H9 (cell line): ENCODE results near the gene HSPG2. TPM values are rescaled to one million over a fixed set of nuclear protein-coding genes. Genes with fewer than 3 reads are reported as not detected.

ENCODE experiments used
- DNase-seq: peaks from one replicate; pipeline ENCODE4 v3.0.0-alpha.2; 2017
- H2AFZ ChIP-seq: one replicate; pipeline ENCODE4 v1.6.1; 2013; ENCODE audit warnings: mild to moderate bottlenecking, low read length, control low read depth, moderate library complexity
- H2AK5ac ChIP-seq: 2 replicates; pipeline ENCODE4 v1.6.1; 2013; ENCODE audit warnings: low read length, control low read depth, mixed read lengths; ENCODE audit not compliant: insufficient read length
- H2BK120ac ChIP-seq: one replicate; pipeline ENCODE4 v1.6.1; 2013; ENCODE audit warnings: low read depth, mild to moderate bottlenecking, low read length, control low read depth, inconsistent platforms; ENCODE audit not compliant: poor library complexity, severe bottlenecking
- H2BK12ac ChIP-seq: 2 replicates; pipeline ENCODE4 v1.6.1; 2013; ENCODE audit warnings: low read length, control low read depth, mixed read lengths, low read depth; ENCODE audit not compliant: insufficient read length
- H2BK15ac ChIP-seq: 2 replicates; pipeline ENCODE4 v1.6.1; 2013; ENCODE audit warnings: low read depth, low read length, control low read depth
- H2BK20ac ChIP-seq: one replicate; pipeline ENCODE4 v1.6.1; 2013; ENCODE audit warnings: low read depth, mild to moderate bottlenecking, low read length, control low read depth, inconsistent platforms; ENCODE audit not compliant: poor library complexity, severe bottlenecking
- H2BK5ac ChIP-seq: 2 replicates; pipeline ENCODE4 v1.6.1; 2013; ENCODE audit warnings: low read length, control low read depth, mixed read lengths; ENCODE audit not compliant: insufficient read length
- H3K14ac ChIP-seq: 2 replicates; pipeline ENCODE4 v1.6.1; 2013; ENCODE audit warnings: low read length, control low read depth; ENCODE audit not compliant: insufficient read depth
- H3K18ac ChIP-seq: 2 replicates; pipeline ENCODE4 v1.6.1; 2013; ENCODE audit warnings: low read depth, mild to moderate bottlenecking, mixed read lengths, low read length, control low read depth; ENCODE audit not compliant: insufficient read length
- H3K23ac ChIP-seq: 2 replicates; pipeline ENCODE4 v1.6.1; 2013; ENCODE audit warnings: low read length, control low read depth, mixed read lengths, low read depth; ENCODE audit not compliant: insufficient read length
- H3K23me2 ChIP-seq: 2 replicates; pipeline ENCODE4 v1.6.1; 2013; ENCODE audit warnings: low read depth, mild to moderate bottlenecking, mixed read lengths, low read length, control low read depth; ENCODE audit not compliant: insufficient read length, poor library complexity, severe bottlenecking
- H3K27ac ChIP-seq: 2 replicates; pipeline ENCODE4 v1.5.1; 2013; ENCODE audit warnings: low read length, control low read depth, mixed read lengths, low read depth; ENCODE audit not compliant: insufficient read length
- H3K27me3 ChIP-seq: 2 replicates; pipeline ENCODE4 v1.6.1; 2013; ENCODE audit warnings: low read length, control low read depth, inconsistent platforms; ENCODE audit not compliant: insufficient read depth
- H3K4ac ChIP-seq: 2 replicates; pipeline ENCODE4 v1.6.1; 2013; ENCODE audit warnings: low read depth, mild to moderate bottlenecking, control low read depth, inconsistent platforms, low read length, moderate library complexity
- H3K4me1 ChIP-seq: 2 replicates; pipeline ENCODE4 v1.6.1; 2013; ENCODE audit warnings: low read length, control low read depth, inconsistent platforms; ENCODE audit not compliant: insufficient read depth
- H3K4me2 ChIP-seq: 2 replicates; pipeline ENCODE4 v1.6.1; 2013; ENCODE audit warnings: low read length, control low read depth, mixed read lengths; ENCODE audit not compliant: insufficient read length, insufficient read depth
- H3K56ac ChIP-seq: 2 replicates; pipeline ENCODE4 v1.6.1; 2013; ENCODE audit warnings: low read depth, mild to moderate bottlenecking, mixed read lengths, low read length, control low read depth; ENCODE audit not compliant: insufficient read length
- H3K79me1 ChIP-seq: 2 replicates; pipeline ENCODE4 v1.6.1; 2013; ENCODE audit warnings: low read depth, mild to moderate bottlenecking, moderate library complexity, low read length, control low read depth, inconsistent platforms; ENCODE audit not compliant: insufficient read depth, poor library complexity, severe bottlenecking
- H3K79me2 ChIP-seq: 2 replicates; pipeline ENCODE4 v1.6.1; 2013; ENCODE audit warnings: low read length, control low read depth, inconsistent platforms; ENCODE audit not compliant: insufficient read depth
- H3K9ac ChIP-seq: 2 replicates; pipeline ENCODE4 v1.6.1; 2013; ENCODE audit warnings: low read length, control low read depth, mixed read lengths; ENCODE audit not compliant: insufficient read length; ENCODE audit errors: extremely low read depth
- H3K9me3 ChIP-seq: one replicate; pipeline ENCODE4 v1.6.1; 2013; ENCODE audit warnings: low read depth, low read length, inconsistent platforms; ENCODE audit not compliant: control insufficient read depth
- H3T11ph ChIP-seq: one replicate; pipeline ENCODE4 v1.6.1; 2013; ENCODE audit warnings: mild to moderate bottlenecking, low read length, control low read depth, inconsistent platforms
- H4K20me1 ChIP-seq: one replicate; pipeline ENCODE4 v1.6.1; 2013; ENCODE audit not compliant: control insufficient read depth, insufficient read length, insufficient read depth
- H4K5ac ChIP-seq: 2 replicates; pipeline ENCODE4 v1.6.1; 2013; ENCODE audit warnings: low read depth, mild to moderate bottlenecking, mixed read lengths, low read length, control low read depth; ENCODE audit not compliant: insufficient read length
- H4K8ac ChIP-seq: replicated peaks from 2 replicates; pipeline ENCODE4 v1.6.1; 2013; ENCODE audit warnings: low read length, control low read depth, mixed read lengths, low read depth; ENCODE audit not compliant: insufficient read length
- H4K91ac ChIP-seq: 2 replicates; pipeline ENCODE4 v1.6.1; 2013; ENCODE audit warnings: low read depth, mild to moderate bottlenecking, moderate library complexity, mixed read lengths, low read length, control low read depth; ENCODE audit not compliant: insufficient read length
- H3K27ac Mint-ChIP-seq, 3 experiments: 2 replicates in 2 of 3; 3 replicates in 1 of 3; pipeline ENCODE4 v1.8.0; 2020 to 2021; ENCODE audit warnings: mixed read lengths in 3 of 3, mild to moderate bottlenecking in 1 of 3, moderate library complexity in 1 of 3
- H3K27me3 Mint-ChIP-seq: 2 replicates; pipeline ENCODE4 v1.8.0; 2021; ENCODE audit warnings: low read depth, mild to moderate bottlenecking, moderate library complexity, mixed read lengths
- H3K36me3 Mint-ChIP-seq, 3 experiments: 2 replicates in 2 of 3; 3 replicates in 1 of 3; pipeline ENCODE4 v1.8.0; 2020 to 2021; ENCODE audit warnings: low read depth in 3 of 3, mixed read lengths in 3 of 3; ENCODE audit not compliant: insufficient read depth in 1 of 3
- H3K4me1 Mint-ChIP-seq, 2 experiments: 2 replicates each; pipeline ENCODE4 v1.8.0; 2020; ENCODE audit warnings: mixed read lengths in 2 of 2
- H3K4me3 Mint-ChIP-seq, 2 experiments: 2 replicates in 1 of 2; 3 replicates in 1 of 2; pipeline ENCODE4 v1.8.0; 2020 to 2021; ENCODE audit warnings: mild to moderate bottlenecking in 2 of 2, mixed read lengths in 2 of 2, moderate library complexity in 1 of 2
- H3K9me3 Mint-ChIP-seq, 2 experiments: 2 replicates in 1 of 2; 3 replicates in 1 of 2; pipeline ENCODE4 v1.8.0; 2020; ENCODE audit warnings: mild to moderate bottlenecking in 2 of 2, mixed read lengths in 2 of 2, moderate library complexity in 1 of 2
- CTCF ChIP-seq: fragments of 200-600 bp; sonication (generic); conservative IDR thresholded peaks from 3 replicates; pipeline ENCODE4 v1.8.0; 2021; ENCODE audit warnings: antibody characterized with exemption, mild to moderate bottlenecking
- WGBS: extraction: QIAGEN DNeasy Blood & Tissue Kit; methylation state at CpG from one replicate; pipeline ENCODE4 v1.1.7; 2013; ENCODE audit warnings: missing lambda C conversion rate, low lambda C conversion rate, mixed read lengths; ENCODE audit not compliant: insufficient read length; ENCODE audit errors: extremely low coverage; 5-methylcytosine and 5-hydroxymethylcytosine counted together
- total RNA-seq: library from RNA; stranded (reverse); gene quantifications from 2 replicates; pipeline ENCODE4 v1.2.1, GENCODE V29; 2021

Gene HSPG2
- total RNA-seq, 1 experiment from 2014 or later: 90.0 TPM

GRCh38 chr1:21854751-21855131 lies 82.4 kb downstream of the HSPG2 start:
- Histone ChIP-seq H2AFZ (no peak overlapping the region), H3K14ac (no peak overlapping the region), H3K9me3 (no peaks in the 10 kb centered on the region), H2AK5ac (no peak overlapping the region), H2BK12ac (no peak overlapping the region), H3K27ac (no peak overlapping the region), H3K18ac (no peak overlapping the region), H3K79me1 (no peaks in the 10 kb centered on the region), H2BK20ac (no peak overlapping the region), H3K79me2 (no peaks in the 10 kb centered on the region), H3T11ph (no peak overlapping the region), H3K4me1 (no peaks in the 10 kb centered on the region), H3K4me2 (no peak overlapping the region), H4K91ac (no peak overlapping the region), H4K5ac (no peak overlapping the region), H2BK15ac (no peak overlapping the region), H3K56ac (no peak overlapping the region), H2BK5ac (no peak overlapping the region), H4K8ac (no peak overlapping the region), H4K20me1 (no peaks in the 10 kb centered on the region), H3K4ac (no peak overlapping the region), H2BK120ac (no peak overlapping the region), H3K9ac (no peak overlapping the region), H3K23me2 (no peaks in the 10 kb centered on the region), H3K27me3 (no peaks in the 10 kb centered on the region), H3K23ac (no peak overlapping the region)
- peak overlapping the region in 1 of 3 experiments; percentile 79; a peak in 2 of 7 replicates for H3K27ac Mint-ChIP-seq
- no peaks in the 10 kb centered on the region for H3K4me1 Mint-ChIP-seq
- no peak overlapping the region; a peak in 1 of 5 replicates for H3K4me3 Mint-ChIP-seq
- peaks cover 8 to 62% (median 57%) of the 10 kb centered on the region in 3 experiments; a peak in 6 of 7 replicates for H3K36me3 Mint-ChIP-seq
- no peak for TF ChIP-seq CTCF
- no CpG with 5 or more reads among the region's 13 CpGs for WGBS
- DNase-seq: no peak
- no peaks in the 10 kb centered on the region for H3K27me3 Mint-ChIP-seq
- H3K9me3 Mint-ChIP-seq: no peaks in the 10 kb centered on the region
